IMR-90 (cell line): ENCODE data around the gene PPP1R3D. TPM values are rescaled to one million over a fixed set of nuclear protein-coding genes. Genes with fewer than 3 reads are reported as not detected.
A peak's percentile ranks its signal among the peaks of the same experiment; 100 is the strongest.

Experiments
- ATAC-seq: fragments of 200-7000 bp; cut with Tn5 transposase; 2 replicates; pipeline ENCODE4 v1.9.1; 2020; ENCODE audit warnings: low read depth, mild to moderate bottlenecking, moderate library complexity
- BruUV-seq: library from RNA; stranded (reverse); fragments of 400-500 nt; replicated peaks from 2 replicates; lab custom pipeline; 2021; lab: Mats Ljungman, UMichigan
- CTCF ChIA-PET: fragments of 300-600 bp; formaldehyde crosslinking; extraction: SDS; loops from one replicate; lab custom pipeline; 2021; ENCODE audit warnings: antibody characterized with exemption; lab: Yijun Ruan, JAX
- POLR2A ChIA-PET: fragments of 300-600 bp; sonication (Branson Sonifier 250); formaldehyde crosslinking; loops from one replicate; lab custom pipeline; 2022; ENCODE audit warnings: antibody characterized with exemption; ENCODE audit not compliant: unreplicated experiment; lab: Charles Lee
- DNase-seq: peaks from one replicate; pipeline ENCODE4 v3.0.0; 2013
- H2AFZ ChIP-seq: replicated peaks from 2 replicates; pipeline ENCODE3; 2013; ENCODE audit warnings: low read length, mild to moderate bottlenecking; ENCODE audit not compliant: poor library complexity
- H2AK5ac ChIP-seq: 2 replicates; pipeline ENCODE4 v1.6.1; 2013; ENCODE audit warnings: low read depth, low read length, inconsistent platforms
- H2AK9ac ChIP-seq: replicated peaks from 2 replicates; pipeline ENCODE3; 2013; ENCODE audit warnings: mild to moderate bottlenecking, low read depth, low read length, moderate library complexity; ENCODE audit not compliant: poor library complexity
- H2BK120ac ChIP-seq: 2 replicates; pipeline ENCODE4 v1.6.1; 2013; ENCODE audit warnings: low read depth, low read length, inconsistent platforms
- H2BK15ac ChIP-seq: 3 replicates; pipeline ENCODE4 v1.6.1; 2013; ENCODE audit warnings: low read depth, low read length, inconsistent platforms
- H2BK20ac ChIP-seq: 2 replicates; pipeline ENCODE4 v1.6.1; 2013; ENCODE audit warnings: low read depth, mild to moderate bottlenecking, inconsistent platforms, low read length, moderate library complexity
- H2BK5ac ChIP-seq: 2 replicates; pipeline ENCODE4 v1.6.1; 2013; ENCODE audit warnings: mild to moderate bottlenecking, low read depth, low read length, inconsistent platforms; ENCODE audit not compliant: poor library complexity, severe bottlenecking
- H3K14ac ChIP-seq: replicated peaks from 2 replicates; pipeline ENCODE4 v1.6.1; 2013; ENCODE audit warnings: low read depth, low read length, inconsistent platforms
- H3K18ac ChIP-seq: 2 replicates; pipeline ENCODE4 v1.6.1; 2013; ENCODE audit warnings: low read depth, low read length, control low read depth
- H3K23ac ChIP-seq: 2 replicates; pipeline ENCODE4 v1.6.1; 2013; ENCODE audit warnings: low read depth, low read length, inconsistent platforms
- H3K27ac ChIP-seq: 2 replicates; pipeline ENCODE4 v1.5.1; 2013; ENCODE audit warnings: mild to moderate bottlenecking, control low read depth, low read length; ENCODE audit not compliant: insufficient read depth
- H3K27me3 ChIP-seq: 2 replicates; pipeline ENCODE4 v1.6.1; 2013; ENCODE audit warnings: low read length; ENCODE audit not compliant: control insufficient read depth, insufficient read depth
- H3K36me3 ChIP-seq: 2 replicates; pipeline ENCODE4 v1.6.1; 2013; ENCODE audit warnings: low read length, mixed read lengths; ENCODE audit not compliant: control insufficient read depth, insufficient read depth
- H3K4ac ChIP-seq: 2 replicates; pipeline ENCODE4 v1.6.1; 2013; ENCODE audit warnings: low read depth, low read length, inconsistent platforms
- H3K4me1 ChIP-seq: 2 replicates; pipeline ENCODE4 v1.6.1; 2013; ENCODE audit warnings: low read length, mixed read lengths; ENCODE audit not compliant: control insufficient read depth, insufficient read depth
- H3K4me2 ChIP-seq: 2 replicates; pipeline ENCODE4 v1.6.1; 2013; ENCODE audit warnings: low read depth, mild to moderate bottlenecking, control low read depth, low read length, moderate library complexity
- H3K4me3 ChIP-seq: 2 replicates; pipeline ENCODE4 v1.5.1; 2013; ENCODE audit warnings: low read depth, mild to moderate bottlenecking, control low read depth, low read length, moderate library complexity; ENCODE audit not compliant: insufficient read depth
- H3K56ac ChIP-seq: 2 replicates; pipeline ENCODE4 v1.6.1; 2013; ENCODE audit warnings: low read length, inconsistent platforms; ENCODE audit not compliant: insufficient read depth; ENCODE audit errors: extremely low read depth
- H3K79me1 ChIP-seq, 2 experiments: 2 replicates each; pipeline ENCODE4 v1.6.1; 2013; ENCODE audit warnings: low read length in 2 of 2, inconsistent platforms in 1 of 2, low read depth in 1 of 2
- H3K9ac ChIP-seq: 2 replicates; pipeline ENCODE4 v1.6.1; 2013; ENCODE audit warnings: low read depth, low read length, control low read depth
- H3K9me1 ChIP-seq: 2 replicates; pipeline ENCODE4 v1.6.1; 2013; ENCODE audit warnings: low read length, inconsistent platforms; ENCODE audit not compliant: insufficient read depth
- H3K9me3 ChIP-seq: 2 replicates; pipeline ENCODE4 v1.6.1; 2013; ENCODE audit warnings: low read length; ENCODE audit not compliant: control insufficient read depth, insufficient read depth
- H4K20me1 ChIP-seq: 2 replicates; pipeline ENCODE4 v1.6.1; 2013; ENCODE audit warnings: low read length, inconsistent platforms; ENCODE audit not compliant: insufficient read depth
- H4K5ac ChIP-seq: 2 replicates; pipeline ENCODE4 v1.6.1; 2013; ENCODE audit warnings: mild to moderate bottlenecking, low read depth, low read length, control low read depth
- H4K8ac ChIP-seq, 2 experiments: 2 replicates each; pipeline ENCODE4 v1.6.1; 2013; ENCODE audit warnings: low read depth in 2 of 2, low read length in 2 of 2, control low read depth in 1 of 2, inconsistent platforms in 1 of 2
- H4K91ac ChIP-seq: 2 replicates; pipeline ENCODE4 v1.6.1; 2013; ENCODE audit warnings: low read depth, low read length, inconsistent platforms; ENCODE audit not compliant: insufficient read depth
- BHLHE40 ChIP-seq: fragments of 150-350 bp; IDR thresholded peaks from 2 replicates; pipeline ENCODE4 v1.6.1; 2016; ENCODE audit warnings: mild to moderate bottlenecking, low read depth, low read length
- CEBPB ChIP-seq: IDR thresholded peaks from 2 replicates; pipeline ENCODE4 v1.6.1; 2012; ENCODE audit warnings: low read depth, low read length, improper control_type of control experiment
- CHD1 ChIP-seq: IDR thresholded peaks from 2 replicates; pipeline ENCODE4 v1.6.1; 2012; ENCODE audit warnings: low read depth, low read length, improper control_type of control experiment
- FOS ChIP-seq: fragments of 150-350 bp; IDR thresholded peaks from 2 replicates; pipeline ENCODE4 v1.6.1; 2016; ENCODE audit warnings: low read depth, low read length
- MAFK ChIP-seq: IDR thresholded peaks from 2 replicates; pipeline ENCODE4 v1.6.1; 2012; ENCODE audit warnings: low read depth, low read length, improper control_type of control experiment
- MAZ ChIP-seq: IDR thresholded peaks from 2 replicates; pipeline ENCODE4 v1.6.1; 2012; ENCODE audit warnings: low read depth, mild to moderate bottlenecking, low read length, improper control_type of control experiment, moderate library complexity, borderline replicate concordance
- MXI1 ChIP-seq: IDR thresholded peaks from 2 replicates; pipeline ENCODE4 v1.6.1; 2012; ENCODE audit warnings: low read depth, mild to moderate bottlenecking, low read length, moderate library complexity, borderline replicate concordance
- NFE2L2 ChIP-seq: fragments of 150-350 bp; IDR thresholded peaks from 2 replicates; pipeline ENCODE4 v1.6.1; 2016; ENCODE audit warnings: low read depth, mild to moderate bottlenecking, low read length
- POLR2A ChIP-seq: IDR thresholded peaks from 2 replicates; pipeline ENCODE4 v1.6.1; 2012; ENCODE audit warnings: mild to moderate bottlenecking, low read depth, low read length
- RAD21 ChIP-seq: IDR thresholded peaks from 2 replicates; pipeline ENCODE4 v1.6.1; 2012; ENCODE audit warnings: low read length, improper control_type of control experiment
- RCOR1 ChIP-seq: IDR thresholded peaks from 2 replicates; pipeline ENCODE4 v1.6.1; 2012; ENCODE audit warnings: mild to moderate bottlenecking, low read length, improper control_type of control experiment; ENCODE audit not compliant: insufficient replicate concordance
- RFX5 ChIP-seq: IDR thresholded peaks from 2 replicates; pipeline ENCODE4 v1.8.0; 2012; ENCODE audit warnings: low read depth, mild to moderate bottlenecking, low read length, moderate library complexity
- SMC3 ChIP-seq: fragments of 150-350 bp; IDR thresholded peaks from 2 replicates; pipeline ENCODE4 v1.6.1; 2016; ENCODE audit warnings: low read depth, mild to moderate bottlenecking, antibody characterized with exemption, low read length, moderate library complexity
- WGBS, 2 experiments: methylation state at CpG; one replicate each; pipeline versions ENCODE4 v1.1.5 to v1.1.7; 2013; ENCODE audit warnings: missing lambda C conversion rate in 2 of 2; ENCODE audit not compliant: insufficient read length in 1 of 2; ENCODE audit errors: extremely low coverage in 2 of 2; 5-methylcytosine and 5-hydroxymethylcytosine counted together
- dilution Hi-C: fragments of 300-500 bp; cut with HindIII; formaldehyde crosslinking; loops from one replicate; pipeline ENCODE4 v1.14.3; 2018; ENCODE audit warnings: low sequenced_read_pairs; ENCODE audit not compliant: unreplicated experiment
- in situ Hi-C: fragments of 300-500 bp; cut with MboI; formaldehyde crosslinking; loops from 3 replicates; pipeline ENCODE4 v1.14.3; 2019; ENCODE audit warnings: low sequenced_read_pairs, inconsistent platforms, mixed read lengths
- intact Hi-C: fragments of 100-400 bp; cut with micrococcal nuclease; formaldehyde crosslinking; loops from 2 replicates; pipeline ENCODE4 v1.10.0; 2022
- polyA plus RNA-seq, 3 experiments: library from polyadenylated mRNA; depleted of rRNA; stranded (reverse); fragments of >200 nt; gene quantifications; 2 replicates each; pipeline ENCODE4 v1.2.3, GENCODE V29; 2012; ENCODE audit warnings: low replicate concordance in 1 of 3
- total RNA-seq: library from RNA; depleted of rRNA; stranded (reverse); fragments of >200 nt; gene quantifications from 2 replicates; pipeline ENCODE4 v1.2.3, GENCODE V29; 2012
- TF ChIP-seq, protein P1 (sequence below): fragments of 150-350 bp; IDR thresholded peaks from 2 replicates; pipeline ENCODE4 v1.6.1; 2017; ENCODE audit warnings: mild to moderate bottlenecking, antibody characterized with exemption, low read length, low read depth
- TF ChIP-seq, protein P2 (sequence below): fragments of 150-350 bp; IDR thresholded peaks from 2 replicates; pipeline ENCODE4 v1.6.1; 2016; ENCODE audit warnings: low read depth, mild to moderate bottlenecking, low read length, moderate library complexity, borderline replicate concordance
- TF ChIP-seq, protein P3 (sequence below): conservative IDR thresholded peaks from 2 replicates; pipeline ENCODE4 v1.5.1; 2012; ENCODE audit warnings: mild to moderate bottlenecking, low read depth, low read length, improper control_type of control experiment

PPP1R3D gene
- total and polyA plus RNA-seq, 2 of the 4 experiments (the other 2 are of a cell fraction): 1.6 to 2.7 TPM

- H2AFZ ChIP-seq: peak overlapping the region; percentile 95
- no peaks in the 10 kb centered on the region for H3K9me1 ChIP-seq
- CTCF ChIA-PET: interaction anchor here (0.8 to 2.6 kb wide), 4 partner anchors 9 to 251 kb away, joined by 3 to 7 read pairs (median 3); no protein-coding TSS in a partner anchor
- H4K20me1 ChIP-seq: peaks cover 13% of the 10 kb centered on the region
- H3K4ac ChIP-seq: peak overlapping the region; percentile 95
- H2AK9ac ChIP-seq: peak overlapping the region; percentile 51
- H3K36me3 ChIP-seq: peaks cover 11% of the 10 kb centered on the region
- peak overlapping the region; percentile 68 for H4K91ac ChIP-seq
- H3K9me3 ChIP-seq: no peaks in the 10 kb centered on the region
- H3K4me2 ChIP-seq: peak overlapping the region; percentile 84
- H4K8ac ChIP-seq: peak overlapping the region; percentile 48 to 86
- DNase-seq (no peak), ATAC-seq (no peak)
- no CpG with 5 or more reads among the region's 4 CpGs for WGBS, 2 experiments
- intact Hi-C loops (loop anchor here (10.0 kb wide), 2 partner anchors 366 to 1244 kb away; no protein-coding TSS in a partner anchor), dilution Hi-C loops (no loop called here), in situ Hi-C loops (no loop called here)
- peak overlapping the region; percentile 54 for H3K23ac ChIP-seq
- peak overlapping the region; percentile 81 for H3K14ac ChIP-seq
- H3K56ac ChIP-seq: peak overlapping the region; percentile 76
- POLR2A ChIA-PET: no interaction called here
- TF ChIP-seq MAZ (no peak), POLR2A (no peak), RAD21 (no peak), RCOR1 (no peak), RFX5 (no peak), SMC3 (no peak), CEBPB (no peak), FOS (no peak), MAFK (no peak), NFE2L2 (no peak), MXI1 (no peak), CHD1 (no peak), BHLHE40 (no peak)
- TF ChIP-seq, protein P1, sequence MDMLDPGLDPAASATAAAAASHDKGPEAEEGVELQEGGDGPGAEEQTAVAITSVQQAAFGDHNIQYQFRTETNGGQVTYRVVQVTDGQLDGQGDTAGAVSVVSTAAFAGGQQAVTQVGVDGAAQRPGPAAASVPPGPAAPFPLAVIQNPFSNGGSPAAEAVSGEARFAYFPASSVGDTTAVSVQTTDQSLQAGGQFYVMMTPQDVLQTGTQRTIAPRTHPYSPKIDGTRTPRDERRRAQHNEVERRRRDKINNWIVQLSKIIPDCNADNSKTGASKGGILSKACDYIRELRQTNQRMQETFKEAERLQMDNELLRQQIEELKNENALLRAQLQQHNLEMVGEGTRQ: no peak
- TF ChIP-seq, protein P2, sequence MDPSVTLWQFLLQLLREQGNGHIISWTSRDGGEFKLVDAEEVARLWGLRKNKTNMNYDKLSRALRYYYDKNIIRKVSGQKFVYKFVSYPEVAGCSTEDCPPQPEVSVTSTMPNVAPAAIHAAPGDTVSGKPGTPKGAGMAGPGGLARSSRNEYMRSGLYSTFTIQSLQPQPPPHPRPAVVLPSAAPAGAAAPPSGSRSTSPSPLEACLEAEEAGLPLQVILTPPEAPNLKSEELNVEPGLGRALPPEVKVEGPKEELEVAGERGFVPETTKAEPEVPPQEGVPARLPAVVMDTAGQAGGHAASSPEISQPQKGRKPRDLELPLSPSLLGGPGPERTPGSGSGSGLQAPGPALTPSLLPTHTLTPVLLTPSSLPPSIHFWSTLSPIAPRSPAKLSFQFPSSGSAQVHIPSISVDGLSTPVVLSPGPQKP: no peak
- TF ChIP-seq, protein P3, sequence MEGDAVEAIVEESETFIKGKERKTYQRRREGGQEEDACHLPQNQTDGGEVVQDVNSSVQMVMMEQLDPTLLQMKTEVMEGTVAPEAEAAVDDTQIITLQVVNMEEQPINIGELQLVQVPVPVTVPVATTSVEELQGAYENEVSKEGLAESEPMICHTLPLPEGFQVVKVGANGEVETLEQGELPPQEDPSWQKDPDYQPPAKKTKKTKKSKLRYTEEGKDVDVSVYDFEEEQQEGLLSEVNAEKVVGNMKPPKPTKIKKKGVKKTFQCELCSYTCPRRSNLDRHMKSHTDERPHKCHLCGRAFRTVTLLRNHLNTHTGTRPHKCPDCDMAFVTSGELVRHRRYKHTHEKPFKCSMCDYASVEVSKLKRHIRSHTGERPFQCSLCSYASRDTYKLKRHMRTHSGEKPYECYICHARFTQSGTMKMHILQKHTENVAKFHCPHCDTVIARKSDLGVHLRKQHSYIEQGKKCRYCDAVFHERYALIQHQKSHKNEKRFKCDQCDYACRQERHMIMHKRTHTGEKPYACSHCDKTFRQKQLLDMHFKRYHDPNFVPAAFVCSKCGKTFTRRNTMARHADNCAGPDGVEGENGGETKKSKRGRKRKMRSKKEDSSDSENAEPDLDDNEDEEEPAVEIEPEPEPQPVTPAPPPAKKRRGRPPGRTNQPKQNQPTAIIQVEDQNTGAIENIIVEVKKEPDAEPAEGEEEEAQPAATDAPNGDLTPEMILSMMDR: no peak
- 0 out of 2 replicates have a peak overlapping the region, but pooled peaks have one; percentile 5 for H2AK5ac ChIP-seq
- H3K79me1 ChIP-seq: peaks cover 10 to 16% of the 10 kb centered on the region in 2 experiments
- peak overlapping the region; percentile 60 for H3K9ac ChIP-seq
- H3K4me3 ChIP-seq: peak overlapping the region; percentile 67
- H3K4me1 ChIP-seq: peaks cover 11% of the 10 kb centered on the region
- peak overlapping the region; percentile 56 for H3K27ac ChIP-seq
- no TSS peak for BruUV-seq
- no peak overlapping the region for H2BK20ac ChIP-seq
- H2BK120ac ChIP-seq: peak overlapping the region; percentile 38
- H3K18ac ChIP-seq: peak overlapping the region; percentile 10; the same call in 1 of the 2 replicates
- H2BK5ac ChIP-seq: peak overlapping the region; percentile 54
- H3K27me3 ChIP-seq: no peaks in the 10 kb centered on the region
- peak overlapping the region; percentile 13 for H4K5ac ChIP-seq
- H2BK15ac ChIP-seq: no peak overlapping the region
Measured at GRCh38 chr20:59940956-59941294, 820 bp upstream of the PPP1R3D start.
